SU-DHL-6 (cell line): ENCODE data around the gene MYO10.
A peak's percentile ranks its signal among the peaks of the same experiment; 100 is the strongest.

Experiments used
- H2AFZ ChIP-seq: fragments of 200-600 bp; sonication (generic); 2 replicates; pipeline ENCODE4 v1.6.1; 2014; ENCODE audit warnings: low read depth, mild to moderate bottlenecking, moderate library complexity, mixed read lengths, antibody characterized with exemption, low read length; ENCODE audit not compliant: severe bottlenecking
- H3F3A ChIP-seq: fragments of 200-600 bp; shearing (Covaris generic); 2 replicates; pipeline ENCODE4 v1.6.0; 2016; ENCODE audit warnings: antibody characterized with exemption, mild to moderate bottlenecking; ENCODE audit not compliant: insufficient read depth
- H3K27ac ChIP-seq: fragments of 200-600 bp; sonication (generic); 2 replicates; pipeline ENCODE4 v1.5.1; 2016; ENCODE audit warnings: low read depth, mild to moderate bottlenecking, low read length, moderate library complexity, mixed read lengths
- H3K27me3 ChIP-seq: fragments of 200-600 bp; sonication (generic), shearing (Covaris generic); 2 replicates; pipeline ENCODE4 v1.6.0; 2014; ENCODE audit warnings: mild to moderate bottlenecking, low read length
- H3K36me3 ChIP-seq: fragments of 200-600 bp; sonication (generic); 2 replicates; pipeline ENCODE4 v1.6.1; 2014; ENCODE audit warnings: mild to moderate bottlenecking, low read length, mixed read lengths
- H3K4me2 ChIP-seq: fragments of 300-600, 200-600 bp; shearing (Covaris generic), sonication (generic); 2 replicates; pipeline ENCODE4 v1.6.0; 2014; ENCODE audit warnings: low read length, low read depth, mild to moderate bottlenecking; ENCODE audit not compliant: poor library complexity, severe bottlenecking
- H3K4me3 ChIP-seq: fragments of 200-600 bp; sonication (generic); 2 replicates; pipeline ENCODE4 v1.5.1; 2014; ENCODE audit warnings: antibody characterized with exemption, low read length, mild to moderate bottlenecking, mixed read lengths; ENCODE audit not compliant: insufficient read depth, poor library complexity, severe bottlenecking
- H3K79me2 ChIP-seq: fragments of 200-600 bp; sonication (generic); 2 replicates; pipeline ENCODE4 v1.6.1; 2014; ENCODE audit warnings: mild to moderate bottlenecking, low read length, moderate library complexity; ENCODE audit not compliant: insufficient read depth
- H3K9ac ChIP-seq: fragments of 200-600 bp; sonication (generic); 2 replicates; pipeline ENCODE4 v1.7.0; 2014; ENCODE audit warnings: mild to moderate bottlenecking, low read length
- H3K9me2 ChIP-seq: fragments of 200-600 bp; sonication (generic); replicated peaks from 2 replicates; pipeline ENCODE4 v1.6.1; 2014; ENCODE audit warnings: low read length; ENCODE audit not compliant: insufficient read depth
- H3K9me3 ChIP-seq: fragments of 200-600 bp; sonication (generic); 2 replicates; pipeline ENCODE4 v1.6.1; 2014; ENCODE audit warnings: low read length, mixed read lengths; ENCODE audit not compliant: insufficient read depth
- H4K20me1 ChIP-seq: fragments of 200-600 bp; sonication (generic); 2 replicates; pipeline ENCODE4 v1.6.1; 2014; ENCODE audit warnings: low read depth, mild to moderate bottlenecking, antibody characterized with exemption, low read length, moderate library complexity, mixed read lengths
- EZH2phosphoT487 ChIP-seq: fragments of 200-600 bp; sonication (generic), shearing (Covaris generic); conservative IDR thresholded peaks from 2 replicates; pipeline ENCODE4 v1.6.1; 2018; ENCODE audit warnings: mild to moderate bottlenecking, antibody characterized with exemption, low read length, moderate library complexity, mixed read lengths
- TF ChIP-seq, protein P1 (sequence below): fragments of 200-600 bp; sonication (generic); IDR thresholded peaks from one replicate; pipeline ENCODE4 v1.5.1; 2017; ENCODE audit warnings: antibody characterized with exemption, mild to moderate bottlenecking, low read length, moderate library complexity; ENCODE audit not compliant: insufficient read depth, poor library complexity, severe bottlenecking

The MYO10 gene

DNA sequence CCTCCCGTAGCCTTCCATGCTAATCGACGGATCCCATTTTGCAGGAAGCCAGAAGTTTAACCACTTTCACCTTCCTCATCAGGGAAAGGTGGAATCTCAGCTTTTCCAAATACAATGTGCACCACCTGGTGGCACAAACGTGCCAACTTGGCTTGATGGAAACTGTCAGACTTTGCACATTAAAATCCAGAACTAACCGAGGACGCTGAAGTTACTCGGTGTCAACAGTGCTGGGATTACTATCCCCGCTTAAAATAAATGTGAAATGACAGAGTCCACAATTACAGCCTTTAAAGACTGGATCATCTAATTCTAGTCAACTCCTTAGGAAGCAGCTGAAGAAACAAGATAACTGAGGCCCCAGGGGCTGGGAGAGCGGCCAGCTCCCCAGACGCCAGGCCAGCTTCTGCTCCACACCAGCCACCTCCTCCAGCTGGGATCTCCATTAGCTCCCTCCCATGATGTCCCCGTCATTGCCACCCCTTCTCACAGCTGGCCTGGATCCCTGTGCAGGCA is 269.1 kb downstream of the MYO10 start:
- no peak overlapping the region for H3K27ac ChIP-seq
- H3K4me2 ChIP-seq, result no peak overlapping the region
- no peak overlapping the region for H3K9ac ChIP-seq
- no peaks in the 10 kb centered on the region for H3K9me3 ChIP-seq
- no peak overlapping the region for H3K4me3 ChIP-seq
- no peaks in the 10 kb centered on the region for H4K20me1 ChIP-seq
- TF ChIP-seq, protein P1, sequence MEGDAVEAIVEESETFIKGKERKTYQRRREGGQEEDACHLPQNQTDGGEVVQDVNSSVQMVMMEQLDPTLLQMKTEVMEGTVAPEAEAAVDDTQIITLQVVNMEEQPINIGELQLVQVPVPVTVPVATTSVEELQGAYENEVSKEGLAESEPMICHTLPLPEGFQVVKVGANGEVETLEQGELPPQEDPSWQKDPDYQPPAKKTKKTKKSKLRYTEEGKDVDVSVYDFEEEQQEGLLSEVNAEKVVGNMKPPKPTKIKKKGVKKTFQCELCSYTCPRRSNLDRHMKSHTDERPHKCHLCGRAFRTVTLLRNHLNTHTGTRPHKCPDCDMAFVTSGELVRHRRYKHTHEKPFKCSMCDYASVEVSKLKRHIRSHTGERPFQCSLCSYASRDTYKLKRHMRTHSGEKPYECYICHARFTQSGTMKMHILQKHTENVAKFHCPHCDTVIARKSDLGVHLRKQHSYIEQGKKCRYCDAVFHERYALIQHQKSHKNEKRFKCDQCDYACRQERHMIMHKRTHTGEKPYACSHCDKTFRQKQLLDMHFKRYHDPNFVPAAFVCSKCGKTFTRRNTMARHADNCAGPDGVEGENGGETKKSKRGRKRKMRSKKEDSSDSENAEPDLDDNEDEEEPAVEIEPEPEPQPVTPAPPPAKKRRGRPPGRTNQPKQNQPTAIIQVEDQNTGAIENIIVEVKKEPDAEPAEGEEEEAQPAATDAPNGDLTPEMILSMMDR, result no peak
- no peak for TF ChIP-seq EZH2phosphoT487
- H3F3A ChIP-seq, result no peaks in the 10 kb centered on the region
- H3K79me2 ChIP-seq, result no peaks in the 10 kb centered on the region
- H3K36me3 ChIP-seq, result no peaks in the 10 kb centered on the region
- H3K9me2 ChIP-seq, result no peaks in the 10 kb centered on the region
- H2AFZ ChIP-seq, result no peak overlapping the region
- H3K27me3 ChIP-seq, result no peaks in the 10 kb centered on the region

DNA sequence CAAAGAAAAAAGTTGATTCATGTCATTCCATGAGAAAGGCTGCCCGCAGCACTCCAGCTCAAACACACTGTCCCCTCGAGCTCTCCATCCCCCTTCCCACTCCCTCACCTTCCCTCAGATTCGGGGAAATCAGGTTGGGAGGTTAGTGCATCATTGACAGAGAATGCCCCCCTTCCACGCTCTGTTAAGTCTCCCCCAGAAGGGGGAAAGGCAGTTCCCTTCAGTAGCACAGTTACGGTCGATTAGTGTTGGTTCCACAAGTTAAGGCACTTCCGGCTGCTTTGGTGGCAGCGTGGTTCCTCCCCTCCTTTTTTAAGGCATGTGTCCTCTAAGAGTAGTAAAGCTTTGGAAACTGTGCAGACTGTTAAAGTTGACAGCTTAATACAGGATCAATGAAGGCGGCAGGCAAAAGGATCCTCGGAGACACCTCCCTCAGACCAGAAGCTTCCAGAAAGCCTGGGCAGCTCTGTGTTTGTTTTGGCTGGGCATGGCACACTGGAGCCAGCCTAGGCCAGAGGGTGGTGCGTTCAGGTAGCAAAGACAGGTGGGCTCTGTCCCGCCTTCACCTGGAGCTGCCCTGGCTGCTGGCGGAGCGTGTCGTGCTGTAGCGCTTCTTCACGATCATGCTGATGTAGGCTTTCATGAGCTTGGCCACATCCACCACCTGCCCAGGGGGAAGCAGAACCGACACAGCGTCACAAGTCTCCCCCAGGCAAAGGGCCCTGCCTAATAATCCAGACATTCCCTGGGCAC is 269.8 kb downstream of the MYO10 start:
- Histone ChIP-seq H4K20me1 (no peaks in the 10 kb centered on the region), H3K36me3 (no peaks in the 10 kb centered on the region), H3K4me3 (no peak overlapping the region), H3K4me2 (no peak overlapping the region), H3F3A (no peaks in the 10 kb centered on the region), H3K27me3 (no peaks in the 10 kb centered on the region), H3K27ac (0 out of 2 replicates have a peak overlapping the region, but pooled peaks have one; percentile 46), H3K9ac (no peak overlapping the region), H3K9me2 (no peaks in the 10 kb centered on the region), H3K79me2 (no peaks in the 10 kb centered on the region), H2AFZ (no peak overlapping the region), H3K9me3 (no peaks in the 10 kb centered on the region)
- no peak for TF ChIP-seq EZH2phosphoT487
- TF ChIP-seq, protein P1, result no peak

DNA sequence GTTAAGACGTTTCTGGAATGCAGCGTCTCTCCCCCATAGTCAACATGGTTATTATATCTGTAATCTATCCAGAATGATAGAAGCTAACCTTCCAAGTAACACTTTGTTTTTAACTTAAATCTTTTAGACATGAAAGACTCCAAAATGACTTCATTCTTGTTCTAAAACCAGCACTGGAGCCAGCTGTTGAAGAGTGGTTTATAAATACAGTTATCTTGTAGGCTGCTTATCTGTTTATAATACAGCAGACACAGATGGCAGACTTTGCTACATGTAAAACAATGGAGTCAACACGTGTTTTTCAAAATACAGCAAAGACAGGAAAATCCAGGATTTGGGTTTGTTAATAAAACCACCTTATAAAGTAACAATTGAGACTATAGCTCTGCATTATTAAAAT is 270.5 kb downstream of the MYO10 start:
- H3K27ac ChIP-seq, result peak overlapping the region; percentile 46
- H3K9me2 ChIP-seq, result no peaks in the 10 kb centered on the region
- no peaks in the 10 kb centered on the region for H3K9me3 ChIP-seq
- no peaks in the 10 kb centered on the region for H3F3A ChIP-seq
- H3K79me2 ChIP-seq, result no peaks in the 10 kb centered on the region
- TF ChIP-seq, protein P1, result no peak
- H2AFZ ChIP-seq, result no peak overlapping the region
- no peaks in the 10 kb centered on the region for H4K20me1 ChIP-seq
- no peaks in the 10 kb centered on the region for H3K36me3 ChIP-seq
- H3K4me3 ChIP-seq, result no peak overlapping the region
- H3K9ac ChIP-seq, result no peak overlapping the region
- H3K4me2 ChIP-seq, result no peak overlapping the region
- H3K27me3 ChIP-seq, result no peaks in the 10 kb centered on the region
